Measurements from ENCODE around the gene MCM10.

DNA sequence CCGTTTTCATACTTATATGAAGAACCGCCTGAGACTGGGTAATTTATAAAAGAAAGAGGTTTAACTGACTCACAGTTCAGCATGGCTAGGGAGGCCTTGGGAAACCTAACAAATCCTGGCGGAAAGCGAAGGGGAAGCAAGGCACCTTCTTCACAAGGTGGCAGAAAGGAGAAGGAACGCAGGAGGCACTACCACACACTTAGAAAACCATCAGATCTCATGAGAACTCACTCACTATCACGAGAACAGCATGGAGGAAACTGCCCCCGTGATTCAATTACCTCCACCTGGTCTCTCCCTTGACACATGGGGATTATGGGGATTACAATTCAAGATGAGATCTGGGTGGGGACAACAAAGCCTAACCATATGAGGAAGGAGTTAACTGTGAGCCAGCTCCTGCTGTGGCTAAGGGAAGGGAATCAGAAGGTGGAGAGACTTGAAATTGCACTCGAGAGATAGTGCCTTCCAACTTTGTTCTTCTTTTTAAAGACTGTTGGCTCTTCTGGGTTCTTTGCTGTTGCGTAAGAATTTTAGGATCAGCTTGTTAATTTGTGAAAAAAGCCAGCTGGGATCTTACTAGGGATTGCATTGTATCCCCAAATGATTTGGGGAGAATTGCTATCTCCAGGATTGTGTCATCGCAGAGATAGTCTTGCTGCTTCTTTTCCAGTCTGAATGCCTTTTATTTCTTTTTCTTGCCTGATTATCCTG, 40.4 kb upstream of the MCM10 start:
- TF ChIP-seq, protein P1, sequence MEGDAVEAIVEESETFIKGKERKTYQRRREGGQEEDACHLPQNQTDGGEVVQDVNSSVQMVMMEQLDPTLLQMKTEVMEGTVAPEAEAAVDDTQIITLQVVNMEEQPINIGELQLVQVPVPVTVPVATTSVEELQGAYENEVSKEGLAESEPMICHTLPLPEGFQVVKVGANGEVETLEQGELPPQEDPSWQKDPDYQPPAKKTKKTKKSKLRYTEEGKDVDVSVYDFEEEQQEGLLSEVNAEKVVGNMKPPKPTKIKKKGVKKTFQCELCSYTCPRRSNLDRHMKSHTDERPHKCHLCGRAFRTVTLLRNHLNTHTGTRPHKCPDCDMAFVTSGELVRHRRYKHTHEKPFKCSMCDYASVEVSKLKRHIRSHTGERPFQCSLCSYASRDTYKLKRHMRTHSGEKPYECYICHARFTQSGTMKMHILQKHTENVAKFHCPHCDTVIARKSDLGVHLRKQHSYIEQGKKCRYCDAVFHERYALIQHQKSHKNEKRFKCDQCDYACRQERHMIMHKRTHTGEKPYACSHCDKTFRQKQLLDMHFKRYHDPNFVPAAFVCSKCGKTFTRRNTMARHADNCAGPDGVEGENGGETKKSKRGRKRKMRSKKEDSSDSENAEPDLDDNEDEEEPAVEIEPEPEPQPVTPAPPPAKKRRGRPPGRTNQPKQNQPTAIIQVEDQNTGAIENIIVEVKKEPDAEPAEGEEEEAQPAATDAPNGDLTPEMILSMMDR (IDR thresholded peaks at IDR 0.05; ENCODE audit: low read depth, low read length), result no peak
- TF ChIP-seq POLR2A (IDR thresholded peaks at IDR 0.05; ENCODE audit: extremely low read depth, insufficient read length) (no peak), MYC (IDR thresholded peaks at IDR 0.05; ENCODE audit: low read depth, low read length) (no peak)
- TF ChIP-seq, protein P2, sequence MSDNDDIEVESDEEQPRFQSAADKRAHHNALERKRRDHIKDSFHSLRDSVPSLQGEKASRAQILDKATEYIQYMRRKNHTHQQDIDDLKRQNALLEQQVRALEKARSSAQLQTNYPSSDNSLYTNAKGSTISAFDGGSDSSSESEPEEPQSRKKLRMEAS (IDR thresholded peaks at IDR 0.05; ENCODE audit: low read depth, low read length), result no peak

Data from NB4 (cell line).